WI38 (cell line): ENCODE data around the gene GRIK3.

Source experiments
- H3K4me3 ChIP-seq: 2 replicates; pipeline ENCODE4 v1.5.1; 2011; ENCODE audit warnings: low read depth, mild to moderate bottlenecking, control low read depth, low read length
- CTCF ChIP-seq: IDR thresholded peaks from 2 replicates; pipeline ENCODE4 v1.5.1; 2012; ENCODE audit warnings: low read depth, mild to moderate bottlenecking, control low read depth, low read length

The GRIK3 gene

GRCh38 chr1:37047542-37047941 lies 13.2 kb upstream of the GRIK3 start:
- no peak for TF ChIP-seq CTCF
- no peak overlapping the region for H3K4me3 ChIP-seq

DNA sequence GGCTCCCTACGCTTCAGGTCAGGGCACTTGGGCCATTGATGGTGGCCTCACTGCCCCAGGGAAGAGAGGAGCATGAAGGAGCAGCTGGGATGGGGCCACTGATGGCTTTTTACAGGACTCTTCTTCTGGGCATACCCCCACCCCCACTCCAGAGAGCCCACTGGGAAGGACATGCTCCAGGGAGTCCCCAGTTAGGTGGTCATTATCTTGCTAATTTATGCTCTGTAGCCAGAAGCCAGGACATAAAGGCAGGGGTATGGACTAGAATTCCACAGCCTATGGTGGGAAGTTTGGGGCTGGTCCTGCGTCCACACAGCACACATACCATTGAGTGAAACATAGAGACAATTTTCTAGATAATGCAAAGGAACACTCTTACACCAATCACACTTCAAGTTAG lies 8.8 kb upstream of the GRIK3 start:
- H3K4me3 ChIP-seq = no peak overlapping the region
- no peak for TF ChIP-seq CTCF

GRCh38 chr1:37042506-37042905 lies 8.2 kb upstream of the GRIK3 start:
- H3K4me3 ChIP-seq = no peak overlapping the region
- TF ChIP-seq CTCF = no peak

DNA sequence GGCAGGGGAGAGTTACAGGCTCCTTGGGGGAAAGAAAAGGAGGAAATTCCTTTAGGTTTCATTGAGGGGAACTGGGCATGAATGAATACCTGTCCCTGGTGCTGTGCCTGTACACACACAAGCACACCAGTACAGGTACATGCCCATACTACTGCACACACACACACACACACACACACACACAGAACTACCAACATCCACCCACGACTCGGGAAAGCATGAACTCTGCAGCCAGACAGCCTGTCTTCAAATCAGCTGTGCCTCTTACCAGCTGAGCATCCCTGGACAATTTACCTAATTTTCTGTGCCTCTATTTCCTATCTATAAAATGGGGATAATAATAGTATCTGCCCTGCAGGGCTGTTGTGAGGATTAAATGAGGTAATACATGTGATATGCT lies 7.2 kb upstream of the GRIK3 start:
- no peak for TF ChIP-seq CTCF

DNA sequence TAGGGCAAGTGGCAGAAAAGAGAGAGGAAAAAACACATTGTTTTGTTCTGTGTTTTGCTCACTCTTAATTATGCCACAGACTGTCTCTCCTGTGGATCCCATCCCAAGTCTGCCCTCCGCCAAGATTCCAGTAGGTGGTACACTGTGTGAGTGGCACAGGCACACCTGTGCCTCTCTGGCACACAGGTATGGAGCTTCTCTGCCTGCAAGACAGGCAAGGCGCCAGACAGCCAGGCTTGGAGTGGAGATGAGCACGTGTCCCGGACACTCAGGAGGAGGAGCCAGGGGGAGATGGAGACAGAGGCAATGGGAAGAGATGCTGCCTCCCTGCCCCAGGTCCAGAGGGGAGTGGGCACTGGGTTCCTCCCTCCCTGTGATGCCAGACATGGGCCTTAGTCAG lies 6.5 kb upstream of the GRIK3 start:
- H3K4me3 ChIP-seq = no peak overlapping the region
- no peak for TF ChIP-seq CTCF

More for the DNA sequence above, 7.2 kb upstream of the GRIK3 start:
- no peak overlapping the region for H3K4me3 ChIP-seq

GRCh38 chr1:37040261-37040660 lies 5.9 kb upstream of the GRIK3 start:
- TF ChIP-seq CTCF = no peak
- no peak overlapping the region for H3K4me3 ChIP-seq

GRCh38 chr1:37038227-37039093 lies 4.1 kb upstream of the GRIK3 start:
- no peak for TF ChIP-seq CTCF
- H3K4me3 ChIP-seq = no peak overlapping the region
